ENCODE results near the gene DOCK7.
"Not testable (repeated sequence)": the region's sequence is repeated elsewhere in the genome, so short reads cannot be mapped to it uniquely, and the experiment has no call there.

Gene DOCK7

GRCh38 chr1:62688687-62689085 is 500 bp upstream of the DOCK7 start:
- TF ChIP-seq CTCF (IDR thresholded peaks at IDR 0.05), result no peak
- peaks cover 9 to 13% of the 10 kb centered on the region in 2 experiments for H3K4me1 ChIP-seq (ENCODE audit: control insufficient read depth in 1 of 2, insufficient read depth in 1 of 2, low read depth in 1 of 2, low read length in 1 of 2)

GRCh38 chr1:62687421-62687902 is 724 bp downstream of the DOCK7 start:
- H3K27ac ChIP-seq, result no peak overlapping the region
- H3K4me1 ChIP-seq (ENCODE audit: control insufficient read depth in 1 of 2, insufficient read depth in 1 of 2, low read depth in 1 of 2, low read length in 1 of 2), result peaks cover 9 to 13% of the 10 kb centered on the region in 2 experiments
- H3K36me3 ChIP-seq, result no peaks in the 10 kb centered on the region
- no peak for TF ChIP-seq CTCF (IDR thresholded peaks at IDR 0.05)
- H3K4me3 ChIP-seq (ENCODE audit: low read depth in 1 of 2, low read length in 1 of 2), result peak overlapping the region; percentile 42 to 67
- peaks cover 33% of the 10 kb centered on the region for H3K27me3 ChIP-seq
- no peaks in the 10 kb centered on the region for H3K9me3 ChIP-seq

More at GRCh38 chr1:62688687-62689085, 500 bp upstream of the DOCK7 start:
- Histone ChIP-seq H3K36me3 (no peaks in the 10 kb centered on the region), H3K27ac (no peak overlapping the region), H3K4me3 (ENCODE audit: low read depth in 1 of 2, low read length in 1 of 2) (peak overlapping the region; percentile 42 to 67), H3K27me3 (peaks cover 33% of the 10 kb centered on the region), H3K9me3 (no peaks in the 10 kb centered on the region)

GRCh38 chr1:62686822-62687221 is 1.4 kb downstream of the DOCK7 start:
- H3K4me1 ChIP-seq (ENCODE audit: control insufficient read depth in 1 of 2, insufficient read depth in 1 of 2, low read depth in 1 of 2, low read length in 1 of 2), result peaks cover 9 to 13% of the 10 kb centered on the region in 2 experiments
- TF ChIP-seq CTCF (IDR thresholded peaks at IDR 0.05), result no peak

GRCh38 chr1:62685431-62685859 is 2.7 kb downstream of the DOCK7 start:
- H3K4me3 ChIP-seq (ENCODE audit: low read depth in 1 of 2, low read length in 1 of 2), result no peak overlapping the region
- no peak overlapping the region for H3K27ac ChIP-seq
- no peaks in the 10 kb centered on the region for H3K36me3 ChIP-seq
- peaks cover 9 to 13% of the 10 kb centered on the region in 2 experiments for H3K4me1 ChIP-seq (ENCODE audit: control insufficient read depth in 1 of 2, insufficient read depth in 1 of 2, low read depth in 1 of 2, low read length in 1 of 2)
- peaks cover 33% of the 10 kb centered on the region for H3K27me3 ChIP-seq
- TF ChIP-seq CTCF (IDR thresholded peaks at IDR 0.05), result no peak
- no peaks in the 10 kb centered on the region for H3K9me3 ChIP-seq

More at GRCh38 chr1:62686822-62687221, 1.4 kb downstream of the DOCK7 start:
- H3K9me3 ChIP-seq, result no peaks in the 10 kb centered on the region
- H3K36me3 ChIP-seq, result no peaks in the 10 kb centered on the region
- H3K4me3 ChIP-seq (ENCODE audit: low read depth in 1 of 2, low read length in 1 of 2), result no peak overlapping the region
- no peak overlapping the region for H3K27ac ChIP-seq
- peaks cover 33% of the 10 kb centered on the region for H3K27me3 ChIP-seq

- TF ChIP-seq CTCF (IDR thresholded peaks at IDR 0.05), result no peak
- peaks cover 3 to 5% of the 10 kb centered on the region in 2 experiments for H3K4me1 ChIP-seq (ENCODE audit: control insufficient read depth in 1 of 2, insufficient read depth in 1 of 2, low read depth in 1 of 2, low read length in 1 of 2)
- H3K4me3 ChIP-seq (ENCODE audit: low read depth in 1 of 2, low read length in 1 of 2), result no peak overlapping the region
- peaks cover 8% of the 10 kb centered on the region for H3K27me3 ChIP-seq
- no peak overlapping the region for H3K27ac ChIP-seq
- H3K36me3 ChIP-seq, result no peaks in the 10 kb centered on the region
- H3K9me3 ChIP-seq, result no peaks in the 10 kb centered on the region
Measured at GRCh38 chr1:62682531-62682930, 5.7 kb downstream of the DOCK7 start.

GRCh38 chr1:62680992-62681391 is 7.2 kb downstream of the DOCK7 start:
- not testable (repeated sequence) for H3K9me3 ChIP-seq; H3K27ac ChIP-seq; H3K4me3 ChIP-seq (ENCODE audit: low read depth in 1 of 2, low read length in 1 of 2); H3K36me3 ChIP-seq; H3K27me3 ChIP-seq; H3K4me1 ChIP-seq (ENCODE audit: control insufficient read depth in 1 of 2, insufficient read depth in 1 of 2, low read depth in 1 of 2, low read length in 1 of 2)

- H3K9me3 ChIP-seq; H3K4me3 ChIP-seq (ENCODE audit: low read depth in 1 of 2, low read length in 1 of 2); H3K27ac ChIP-seq; H3K27me3 ChIP-seq; H3K36me3 ChIP-seq; H3K4me1 ChIP-seq (ENCODE audit: control insufficient read depth in 1 of 2, insufficient read depth in 1 of 2, low read depth in 1 of 2, low read length in 1 of 2): not testable (repeated sequence)
Measured at GRCh38 chr1:62677822-62678221, 10.4 kb downstream of the DOCK7 start.
